HG03442 (cell line): ENCODE data around the gene GBF1.

Experiments
- ATAC-seq: cut with Tn5 transposase; IDR thresholded peaks from one replicate; pipeline ENCODE4 v1.9.1; 2021; ENCODE audit warnings: mild to moderate bottlenecking, moderate library complexity; ENCODE audit not compliant: unreplicated experiment

GBF1 gene

GRCh38 chr10:102406815-102407214 is 161.5 kb downstream of the GBF1 start:
- ATAC-seq = no peak

- no peak for ATAC-seq
Measured at GRCh38 chr10:102407425-102408130, 162.2 kb downstream of the GBF1 start.

GRCh38 chr10:102408131-102408727 is 162.9 kb downstream of the GBF1 start:
- ATAC-seq = no peak

- no peak for ATAC-seq
Measured at GRCh38 chr10:102408728-102409603, 163.6 kb downstream of the GBF1 start.

GRCh38 chr10:102409604-102410428 is 164.5 kb downstream of the GBF1 start:
- ATAC-seq = no peak

GRCh38 chr10:102410429-102411073 is 165.2 kb downstream of the GBF1 start:
- no peak for ATAC-seq

GRCh38 chr10:102411341-102412255 is 166.3 kb downstream of the GBF1 start:
- no peak for ATAC-seq

GRCh38 chr10:102412293-102412692 is 167.0 kb downstream of the GBF1 start:
- no peak for ATAC-seq

GRCh38 chr10:102413053-102413705 is 167.8 kb downstream of the GBF1 start:
- no peak for ATAC-seq

- no peak for ATAC-seq
Measured at GRCh38 chr10:102413806-102414561, 168.7 kb downstream of the GBF1 start.

GRCh38 chr10:102414749-102415148 is 169.4 kb downstream of the GBF1 start:
- no peak for ATAC-seq

- ATAC-seq = no peak
Measured at GRCh38 chr10:102416283-102416682, 171.0 kb downstream of the GBF1 start.

- ATAC-seq = no peak
Measured at GRCh38 chr10:102416695-102417094, 171.4 kb downstream of the GBF1 start.

- no peak for ATAC-seq
Measured at GRCh38 chr10:102418622-102419268, 173.4 kb downstream of the GBF1 start, which contains the start of gene PSD. Gene PSD (minus strand): TSS chr10:102418785. CDS start chr10:102417038, 1,747 bp downstream.

- no peak for ATAC-seq
Measured at GRCh38 chr10:102419269-102420180, 174.2 kb downstream of the GBF1 start.

- no peak for ATAC-seq
Measured at GRCh38 chr10:102420181-102420713, 174.9 kb downstream of the GBF1 start.
